GM12878 (cell line): ENCODE results near the gene RNF150. TPM values are rescaled to one million over a fixed set of nuclear protein-coding genes. Genes with fewer than 3 reads are reported as not detected.

ENCODE experiments used
- ATAC-seq: fragments of 200-7000 bp; cut with Tn5 transposase; 3 replicates; pipeline ENCODE4 v1.9.1; 2020; ENCODE audit warnings: mild to moderate bottlenecking, moderate library complexity
- BruUV-seq: library from RNA; stranded (reverse); fragments of 400-500 nt; replicated peaks from 2 replicates; lab custom pipeline; 2021; lab: Mats Ljungman, UMichigan
- CTCF ChIA-PET: fragments of 300-600 bp; sonication (Branson Sonifier 250); formaldehyde crosslinking; extraction: SDS; loops from one replicate; lab custom pipeline; 2021; ENCODE audit warnings: inconsistent platforms; lab: Yijun Ruan, JAX
- POLR2A ChIA-PET: fragments of 350-600 bp; formaldehyde crosslinking; extraction: SDS; loops from one replicate; lab custom pipeline; 2021; ENCODE audit warnings: inconsistent platforms; lab: Charles Lee
- RAD21 ChIA-PET: fragments of 300-600 bp; sonication (Branson Sonifier 250); formaldehyde crosslinking; loops from one replicate; lab custom pipeline; 2023; ENCODE audit warnings: antibody characterized with exemption; ENCODE audit not compliant: unreplicated experiment; lab: Charles Lee
- SMC1A ChIA-PET: fragments of 300-600 bp; sonication (Branson Sonifier 250); formaldehyde crosslinking; loops from one replicate; lab custom pipeline; 2023; ENCODE audit not compliant: unreplicated experiment, uncharacterized antibody; lab: Charles Lee
- DNase-seq: peaks from one replicate; pipeline ENCODE4 v3.0.0-alpha.2; 2011; ENCODE audit warnings: low read depth, low spot score
- FAIRE-seq: peaks from 3 replicates; lab custom pipeline; 2011; peaks lifted over from hg19 to GRCh38; lab: Jason Lieb, UNC
- H2AFZ ChIP-seq: 2 replicates; pipeline ENCODE4 v1.6.0; 2011; ENCODE audit warnings: low read depth, low read length, control low read depth; ENCODE audit not compliant: control insufficient read depth
- H3K27ac ChIP-seq: 2 replicates; pipeline ENCODE4 v1.5.1; 2011; ENCODE audit warnings: control low read depth; ENCODE audit not compliant: control insufficient read depth, insufficient read depth
- H3K27me3 ChIP-seq, 2 experiments: replicated peaks in 1 of 2; 2 replicates each; pipeline versions ENCODE4 v1.6.0 to v1.6.1; 2011; ENCODE audit warnings: low read length in 1 of 2; ENCODE audit not compliant: control insufficient read depth in 2 of 2, insufficient read depth in 2 of 2
- H3K36me3 ChIP-seq, 2 experiments: 2 replicates each; pipeline ENCODE4 v1.5.1; 2011; ENCODE audit warnings: low read length in 1 of 2; ENCODE audit not compliant: control insufficient read depth in 2 of 2, insufficient read depth in 2 of 2
- H3K4me1 ChIP-seq: 2 replicates; pipeline ENCODE4 v1.6.1; 2011; ENCODE audit warnings: mild to moderate bottlenecking, low read length, moderate library complexity, mixed read lengths; ENCODE audit not compliant: control insufficient read depth, insufficient read depth
- H3K4me2 ChIP-seq: 2 replicates; pipeline ENCODE4 v1.6.0; 2011; ENCODE audit warnings: control low read depth; ENCODE audit not compliant: control insufficient read depth, insufficient read depth
- H3K4me3 ChIP-seq: fragments of 200-600 bp; sonication (generic); 2 replicates; pipeline ENCODE4 v1.5.1; 2016
- H3K79me2 ChIP-seq: 2 replicates; pipeline ENCODE4 v1.6.0; 2011; ENCODE audit warnings: low read length; ENCODE audit not compliant: control insufficient read depth, insufficient read depth
- H3K9ac ChIP-seq: 2 replicates; pipeline ENCODE4 v1.8.0; 2011; ENCODE audit warnings: low read length, control low read depth, mixed read lengths; ENCODE audit not compliant: control insufficient read depth, insufficient read depth
- H3K9me3 ChIP-seq: replicated peaks from 3 replicates; pipeline ENCODE4 v1.5.1; 2011; ENCODE audit warnings: mild to moderate bottlenecking, low read length; ENCODE audit not compliant: control insufficient read depth, insufficient read depth
- H4K20me1 ChIP-seq: 2 replicates; pipeline ENCODE4 v1.6.0; 2011; ENCODE audit not compliant: control insufficient read depth, insufficient read depth
- CHD2 ChIP-seq: IDR thresholded peaks from 2 replicates; pipeline ENCODE4 v1.6.1; 2011; ENCODE audit warnings: low read depth, low read length, improper control_type of control experiment, borderline replicate concordance
- CHD4 ChIP-seq: fragments of 200-600 bp; sonication (generic); IDR thresholded peaks from 2 replicates; pipeline ENCODE4 v1.6.1; 2016; ENCODE audit warnings: mild to moderate bottlenecking
- E2F8 ChIP-seq: fragments of 450-650 bp; IDR thresholded peaks from 2 replicates; pipeline ENCODE4 v1.6.1; 2018; ENCODE audit warnings: mild to moderate bottlenecking, low read depth, moderate library complexity; ENCODE audit not compliant: partially characterized antibody
- ESRRA ChIP-seq: IDR thresholded peaks from 2 replicates; pipeline ENCODE4 v1.6.1; 2012; ENCODE audit warnings: mild to moderate bottlenecking, low read length, improper control_type of control experiment
- RELB ChIP-seq: fragments of 450-650 bp; IDR thresholded peaks from 2 replicates; pipeline ENCODE4 v1.6.1; 2017; ENCODE audit warnings: low read depth, mild to moderate bottlenecking, moderate library complexity
- RFX5 ChIP-seq: IDR thresholded peaks from 2 replicates; pipeline ENCODE4 v1.6.1; 2011; ENCODE audit warnings: low read depth, low read length, improper control_type of control experiment
- SRF ChIP-seq, 2 experiments: IDR thresholded peaks; 2 replicates each; pipeline ENCODE4 v1.6.1; 2011; ENCODE audit warnings: low read depth in 2 of 2, low read length in 2 of 2, mild to moderate bottlenecking in 1 of 2, moderate library complexity in 1 of 2
- ZNF217 ChIP-seq: fragments of 450-650 bp; IDR thresholded peaks from 2 replicates; pipeline ENCODE4 v1.6.1; 2017; ENCODE audit warnings: antibody characterized with exemption, mild to moderate bottlenecking
- WGBS: methylation state at CpG from one replicate; pipeline ENCODE4 v1.1.6; 2016; ENCODE audit warnings: low lambda C conversion rate; ENCODE audit not compliant: insufficient replicate concordance, insufficient coverage; ENCODE audit errors: missing lambda C conversion rate; 5-methylcytosine and 5-hydroxymethylcytosine counted together
- in situ Hi-C: fragments of 300-500 bp; cut with MboI; formaldehyde crosslinking; loops from 9 replicates; pipeline ENCODE4 v1.14.3; 2018; ENCODE audit warnings: mixed read lengths
- intact Hi-C: fragments of 100-400 bp; cut with micrococcal nuclease; formaldehyde crosslinking; loops from one replicate; pipeline ENCODE4 v1.14.2; 2022; ENCODE audit not compliant: unreplicated experiment
- polyA plus RNA-seq, 11 experiments: library from polyadenylated mRNA; depleted of rRNA in 4 of 11; unstranded in 6 of 11; stranded (reverse) in 5 of 11; fragments of >200 nt; fragmentation: Nextera tagmentation in 4 of 11; fragmentation: Illumina TruSeq in 1 of 11; extraction: Ambion mirVana in 4 of 11; extraction: Trizol in 1 of 11; gene quantifications; 1 replicate in 1 of 11; 2 replicates in 10 of 11; pipeline versions ENCODE4 v1.2.1 to v1.2.3, GENCODE V29; 2011 to 2016; ENCODE audit warnings: inconsistent platforms in 2 of 11, missing spikeins in 2 of 11, low read depth in 1 of 11
- total RNA-seq, 4 experiments: library from RNA; depleted of rRNA in 3 of 4; stranded (reverse); fragments of >200 nt in 3 of 4; fragmentation: Illumina TruSeq in 1 of 4; extraction: Trizol in 1 of 4; gene quantifications; 2 replicates each; pipeline versions ENCODE4 v1.2.1 to v1.2.3, GENCODE V29; 2013 to 2021
- TF ChIP-seq, protein P1 (sequence below): fragments of 450-650 bp; IDR thresholded peaks from 2 replicates; pipeline ENCODE4 v1.6.1; 2018; ENCODE audit warnings: borderline replicate concordance, mild to moderate bottlenecking; ENCODE audit not compliant: partially characterized antibody

Gene RNF150
- total and polyA plus RNA-seq, 10 of the 15 experiments (the other 5 are each of a cell fraction or from before 2014, with no cell fraction given): 0.01 to 2.3 (median 0.04) TPM; not detected in 6

DNA sequence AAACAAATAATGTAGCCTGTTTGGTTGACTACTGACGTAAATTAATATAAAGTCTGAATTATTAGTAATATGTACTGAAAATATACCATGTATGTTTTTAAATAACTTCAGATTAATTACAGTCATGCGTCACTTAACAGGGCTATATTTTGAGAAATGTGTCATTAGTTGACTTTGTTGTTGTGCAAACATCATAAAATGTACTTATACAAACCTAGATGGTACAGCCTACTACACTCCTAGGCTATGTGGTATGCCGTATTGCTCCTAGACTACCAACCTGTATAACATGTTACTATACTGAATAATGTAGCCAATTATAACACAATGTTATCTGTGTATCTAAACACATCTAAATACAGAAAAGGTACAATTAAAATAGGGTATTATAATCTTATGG lies 66.6 kb downstream of the RNF150 start:
- no peaks in the 10 kb centered on the region for H4K20me1 ChIP-seq
- intact Hi-C loops (no loop called here), in situ Hi-C loops (no loop called here)
- H3K36me3 ChIP-seq: no peaks in the 10 kb centered on the region
- WGBS: 47% methylated on average over 3 of the region's 3 CpGs
- H3K79me2 ChIP-seq: no peaks in the 10 kb centered on the region
- ChIA-PET RAD21 (no interaction called here), SMC1A (no interaction called here), POLR2A (no interaction called here), CTCF (no interaction called here)
- no peak overlapping the region for H2AFZ ChIP-seq
- no peaks in the 10 kb centered on the region for H3K9me3 ChIP-seq
- H3K4me2 ChIP-seq: no peak overlapping the region
- no peak overlapping the region for H3K27ac ChIP-seq
- ATAC-seq: no peak
- no peak overlapping the region for H3K4me3 ChIP-seq
- no peak overlapping the region for H3K9ac ChIP-seq
- DNase-seq: no peak
- no peaks in the 10 kb centered on the region for H3K4me1 ChIP-seq
- FAIRE-seq: no peak
- H3K27me3 ChIP-seq: no peaks in the 10 kb centered on the region; a peak in 1 of 4 replicates
- no TSS peak for BruUV-seq
- TF ChIP-seq CHD4 (no peak), CHD2 (no peak), RFX5 (no peak), RELB (no peak), ZNF217 (no peak), E2F8 (no peak), SRF (IDR thresholded peaks at IDR 0.05; ENCODE audit: low read depth in 2 of 2, low read length in 2 of 2) (no peak), ESRRA (no peak)
- TF ChIP-seq, protein P1, sequence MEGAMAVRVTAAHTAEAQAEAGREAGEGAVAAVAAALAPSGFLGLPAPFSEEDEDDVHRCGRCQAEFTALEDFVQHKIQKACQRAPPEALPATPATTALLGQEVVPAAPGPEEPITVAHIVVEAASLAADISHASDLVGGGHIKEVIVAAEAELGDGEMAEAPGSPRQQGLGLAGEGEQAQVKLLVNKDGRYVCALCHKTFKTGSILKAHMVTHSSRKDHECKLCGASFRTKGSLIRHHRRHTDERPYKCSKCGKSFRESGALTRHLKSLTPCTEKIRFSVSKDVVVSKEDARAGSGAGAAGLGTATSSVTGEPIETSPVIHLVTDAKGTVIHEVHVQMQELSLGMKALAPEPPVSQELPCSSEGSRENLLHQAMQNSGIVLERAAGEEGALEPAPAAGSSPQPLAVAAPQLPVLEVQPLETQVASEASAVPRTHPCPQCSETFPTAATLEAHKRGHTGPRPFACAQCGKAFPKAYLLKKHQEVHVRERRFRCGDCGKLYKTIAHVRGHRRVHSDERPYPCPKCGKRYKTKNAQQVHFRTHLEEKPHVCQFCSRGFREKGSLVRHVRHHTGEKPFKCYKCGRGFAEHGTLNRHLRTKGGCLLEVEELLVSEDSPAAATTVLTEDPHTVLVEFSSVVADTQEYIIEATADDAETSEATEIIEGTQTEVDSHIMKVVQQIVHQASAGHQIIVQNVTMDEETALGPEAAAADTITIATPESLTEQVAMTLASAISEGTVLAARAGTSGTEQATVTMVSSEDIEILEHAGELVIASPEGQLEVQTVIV: no peak
